Measurements from ENCODE around the gene PAM. TPM values are rescaled to one million over a fixed set of nuclear protein-coding genes. Genes with fewer than 3 reads are reported as not detected.

Gene PAM
- total and polyA plus RNA-seq, 2 of the 13 experiments (the other 11 are each of a cell fraction or from before 2014, with no cell fraction given): 20.2 to 79.1 TPM

DNA sequence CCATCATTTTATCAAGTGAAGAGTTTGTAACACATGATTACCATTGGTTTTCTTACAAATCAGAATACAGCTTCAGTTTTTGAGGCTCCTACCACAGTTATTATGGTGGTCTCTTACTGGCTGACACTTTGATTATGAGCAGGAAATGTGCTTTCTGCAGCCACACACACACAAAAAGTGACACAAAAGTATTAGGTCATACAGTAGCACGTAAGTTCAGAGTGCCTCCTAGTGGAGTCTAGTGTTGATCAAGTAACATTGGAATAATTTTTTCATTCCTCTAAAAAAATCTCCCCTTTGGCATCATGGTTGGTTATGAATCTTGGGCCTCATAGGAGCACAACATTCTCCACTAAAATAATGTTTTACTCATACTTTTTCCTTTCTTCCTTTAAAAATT is 37.6 kb downstream of the PAM start:
- ChIA-PET CTCF (ENCODE audit: low intra/inter-chr PET ratio, low total read pairs) (no interaction called here), POLR2A (no interaction called here)
- in situ Hi-C loops (cut with HindIII; ENCODE audit: extremely low pct_ligation_motif_present, low pct_unique_long_range_greater_than_20kb): no loop called here
- H3K79me2 ChIP-seq (ENCODE audit: insufficient read depth, low read length): no peaks in the 10 kb centered on the region
- no peaks in the 10 kb centered on the region for H3K9me3 ChIP-seq (ENCODE audit: low read length)
- H4K20me1 ChIP-seq (ENCODE audit: insufficient read depth, low read length): no peaks in the 10 kb centered on the region
- no TSS peak for BruUV-seq (replicated peaks)
- TF ChIP-seq ZNF546 (CRISPR knock-in tag; conservative IDR thresholded peaks at IDR 0.05): no peak
- TF ChIP-seq, protein P1, sequence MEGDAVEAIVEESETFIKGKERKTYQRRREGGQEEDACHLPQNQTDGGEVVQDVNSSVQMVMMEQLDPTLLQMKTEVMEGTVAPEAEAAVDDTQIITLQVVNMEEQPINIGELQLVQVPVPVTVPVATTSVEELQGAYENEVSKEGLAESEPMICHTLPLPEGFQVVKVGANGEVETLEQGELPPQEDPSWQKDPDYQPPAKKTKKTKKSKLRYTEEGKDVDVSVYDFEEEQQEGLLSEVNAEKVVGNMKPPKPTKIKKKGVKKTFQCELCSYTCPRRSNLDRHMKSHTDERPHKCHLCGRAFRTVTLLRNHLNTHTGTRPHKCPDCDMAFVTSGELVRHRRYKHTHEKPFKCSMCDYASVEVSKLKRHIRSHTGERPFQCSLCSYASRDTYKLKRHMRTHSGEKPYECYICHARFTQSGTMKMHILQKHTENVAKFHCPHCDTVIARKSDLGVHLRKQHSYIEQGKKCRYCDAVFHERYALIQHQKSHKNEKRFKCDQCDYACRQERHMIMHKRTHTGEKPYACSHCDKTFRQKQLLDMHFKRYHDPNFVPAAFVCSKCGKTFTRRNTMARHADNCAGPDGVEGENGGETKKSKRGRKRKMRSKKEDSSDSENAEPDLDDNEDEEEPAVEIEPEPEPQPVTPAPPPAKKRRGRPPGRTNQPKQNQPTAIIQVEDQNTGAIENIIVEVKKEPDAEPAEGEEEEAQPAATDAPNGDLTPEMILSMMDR (CRISPR knock-in tag; IDR thresholded peaks at IDR 0.05): peak; percentile 36
- H3K4me1 ChIP-seq (ENCODE audit: insufficient read depth, low read length): peaks cover 48% of the 10 kb centered on the region
- FAIRE-seq (no peak), DNase-seq (ENCODE audit: low spot score) (peak; percentile 12), ATAC-seq (no peak)
- no peak overlapping the region for H3K9ac ChIP-seq (ENCODE audit: insufficient read depth, low read depth, low read length)
- no peak overlapping the region for H2AFZ ChIP-seq (ENCODE audit: low read length)
- H3K27me3 ChIP-seq (ENCODE audit: control insufficient read depth in 1 of 2, insufficient read depth in 2 of 2, low read length in 2 of 2): no peaks in the 10 kb centered on the region
- no peak overlapping the region for H3K4me3 ChIP-seq (replicated peaks in 1 of 3; ENCODE audit: insufficient read depth in 1 of 3, low read depth in 2 of 3, low read length in 3 of 3)
- H3K36me3 ChIP-seq (replicated peaks in 1 of 2; ENCODE audit: control insufficient read depth in 1 of 2, insufficient read depth in 2 of 2, low read length in 2 of 2): no peaks in the 10 kb centered on the region
- intact Hi-C loops (cut with micrococcal nuclease; ENCODE audit: unreplicated experiment): loop anchor here (10.0 kb wide), 1 partner anchor 208 kb away; no protein-coding TSS in a partner anchor
- 61% methylated on average over 1 of the region's 1 CpG for WGBS (ENCODE audit: low lambda C conversion rate)
- no peak overlapping the region for H3K27ac ChIP-seq (ENCODE audit: extremely low read length, insufficient read depth, low read length)
- no peak overlapping the region for H3K4me2 ChIP-seq (ENCODE audit: low read depth, low read length)

DNA sequence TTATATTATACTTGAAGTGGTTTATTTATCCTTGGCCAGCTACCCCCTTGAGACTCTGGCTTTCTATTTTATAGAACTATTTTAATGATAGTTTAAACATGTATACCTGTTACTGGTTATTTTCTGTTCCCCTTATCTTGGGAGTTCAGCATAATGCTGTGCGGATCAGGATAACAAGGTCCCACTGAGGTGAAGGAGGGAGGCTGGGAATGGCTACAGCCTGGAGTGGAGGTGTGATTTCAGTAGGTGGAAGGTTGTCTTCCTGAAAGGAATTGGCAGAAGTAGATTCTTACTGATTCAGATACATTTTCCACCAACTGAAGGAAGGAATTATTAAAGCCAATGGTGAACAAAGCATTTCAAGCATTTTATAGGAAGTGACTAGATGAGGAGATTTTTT is 38.9 kb downstream of the PAM start:
- ChIA-PET POLR2A (no interaction called here), CTCF (ENCODE audit: low intra/inter-chr PET ratio, low total read pairs) (no interaction called here)
- TF ChIP-seq HNRNPK (IDR thresholded peaks at IDR 0.05; ENCODE audit: low read depth, low read length, poor library complexity, severe bottlenecking) (no peak), XRCC5 (optimal IDR thresholded peaks at IDR 0.05; ENCODE audit: low read length) (no peak), ZNF326 (CRISPR knock-in tag; IDR thresholded peaks at IDR 0.05; ENCODE audit: borderline replicate concordance) (no peak), ZMYM3 (CRISPR knock-in tag; IDR thresholded peaks at IDR 0.05) (no peak), ZNF251 (CRISPR knock-in tag; IDR thresholded peaks at IDR 0.05) (no peak), LCORL (IDR thresholded peaks at IDR 0.05) (no peak), LCORL (CRISPR knock-in tag; IDR thresholded peaks at IDR 0.05) (no peak), ZNF773 (CRISPR knock-in tag; IDR thresholded peaks at IDR 0.05; ENCODE audit: borderline replicate concordance) (no peak)
- TF ChIP-seq, protein P2, sequence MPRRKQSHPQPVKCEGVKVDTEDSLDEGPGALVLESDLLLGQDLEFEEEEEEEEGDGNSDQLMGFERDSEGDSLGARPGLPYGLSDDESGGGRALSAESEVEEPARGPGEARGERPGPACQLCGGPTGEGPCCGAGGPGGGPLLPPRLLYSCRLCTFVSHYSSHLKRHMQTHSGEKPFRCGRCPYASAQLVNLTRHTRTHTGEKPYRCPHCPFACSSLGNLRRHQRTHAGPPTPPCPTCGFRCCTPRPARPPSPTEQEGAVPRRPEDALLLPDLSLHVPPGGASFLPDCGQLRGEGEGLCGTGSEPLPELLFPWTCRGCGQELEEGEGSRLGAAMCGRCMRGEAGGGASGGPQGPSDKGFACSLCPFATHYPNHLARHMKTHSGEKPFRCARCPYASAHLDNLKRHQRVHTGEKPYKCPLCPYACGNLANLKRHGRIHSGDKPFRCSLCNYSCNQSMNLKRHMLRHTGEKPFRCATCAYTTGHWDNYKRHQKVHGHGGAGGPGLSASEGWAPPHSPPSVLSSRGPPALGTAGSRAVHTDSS (CRISPR knock-in tag; conservative IDR thresholded peaks at IDR 0.05): no peak
- TF ChIP-seq, protein P3, sequence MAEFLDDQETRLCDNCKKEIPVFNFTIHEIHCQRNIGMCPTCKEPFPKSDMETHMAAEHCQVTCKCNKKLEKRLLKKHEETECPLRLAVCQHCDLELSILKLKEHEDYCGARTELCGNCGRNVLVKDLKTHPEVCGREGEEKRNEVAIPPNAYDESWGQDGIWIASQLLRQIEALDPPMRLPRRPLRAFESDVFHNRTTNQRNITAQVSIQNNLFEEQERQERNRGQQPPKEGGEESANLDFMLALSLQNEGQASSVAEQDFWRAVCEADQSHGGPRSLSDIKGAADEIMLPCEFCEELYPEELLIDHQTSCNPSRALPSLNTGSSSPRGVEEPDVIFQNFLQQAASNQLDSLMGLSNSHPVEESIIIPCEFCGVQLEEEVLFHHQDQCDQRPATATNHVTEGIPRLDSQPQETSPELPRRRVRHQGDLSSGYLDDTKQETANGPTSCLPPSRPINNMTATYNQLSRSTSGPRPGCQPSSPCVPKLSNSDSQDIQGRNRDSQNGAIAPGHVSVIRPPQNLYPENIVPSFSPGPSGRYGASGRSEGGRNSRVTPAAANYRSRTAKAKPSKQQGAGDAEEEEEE (CRISPR knock-in tag; IDR thresholded peaks at IDR 0.05; ENCODE audit: borderline replicate concordance): no peak
- H3K27me3 ChIP-seq (ENCODE audit: control insufficient read depth in 1 of 2, insufficient read depth in 2 of 2, low read length in 2 of 2): no peaks in the 10 kb centered on the region
- H3K9me3 ChIP-seq (ENCODE audit: low read length): no peaks in the 10 kb centered on the region
- H3K79me2 ChIP-seq (ENCODE audit: insufficient read depth, low read length): no peaks in the 10 kb centered on the region
- WGBS (ENCODE audit: low lambda C conversion rate): 96% methylated on average over 1 of the region's 1 CpG
- H3K27ac ChIP-seq (ENCODE audit: extremely low read length, insufficient read depth, low read length): no peak overlapping the region
- no peak overlapping the region for H3K4me3 ChIP-seq (replicated peaks in 1 of 3; ENCODE audit: insufficient read depth in 1 of 3, low read depth in 2 of 3, low read length in 3 of 3)
- FAIRE-seq: no peak
- no peak for ATAC-seq
- no peak overlapping the region for H3K9ac ChIP-seq (ENCODE audit: insufficient read depth, low read depth, low read length)
- intact Hi-C loops (cut with micrococcal nuclease; ENCODE audit: unreplicated experiment): loop anchor here (10.0 kb wide), 1 partner anchor 209 kb away; no protein-coding TSS in a partner anchor
- BruUV-seq (replicated peaks): no TSS peak
- no peaks in the 10 kb centered on the region for H3K36me3 ChIP-seq (replicated peaks in 1 of 2; ENCODE audit: control insufficient read depth in 1 of 2, insufficient read depth in 2 of 2, low read length in 2 of 2)
- H3K4me2 ChIP-seq (ENCODE audit: low read depth, low read length): no peak overlapping the region
- peaks cover 48% of the 10 kb centered on the region for H3K4me1 ChIP-seq (ENCODE audit: insufficient read depth, low read length)
- in situ Hi-C loops (cut with HindIII; ENCODE audit: extremely low pct_ligation_motif_present, low pct_unique_long_range_greater_than_20kb): no loop called here
- no peak overlapping the region for H2AFZ ChIP-seq (ENCODE audit: low read length)
- no peak for DNase-seq (ENCODE audit: low spot score)
- H4K20me1 ChIP-seq (ENCODE audit: insufficient read depth, low read length): no peaks in the 10 kb centered on the region
